WERI-Rb-1 (cell line): ENCODE results near the gene PLXNA4.

Experiments used
- DNase-seq: peaks from one replicate; pipeline ENCODE4 v3.0.0-alpha.2; 2020
- H3K27ac ChIP-seq: fragments of 250-450 bp; sonication (Bioruptor Pico); 2 replicates; pipeline ENCODE4 v1.5.1; 2020; ENCODE audit warnings: mild to moderate bottlenecking, moderate library complexity
- H3K27me3 ChIP-seq: fragments of 250-450 bp; sonication (Bioruptor Pico); 2 replicates; pipeline ENCODE4 v1.5.1; 2021; ENCODE audit warnings: mild to moderate bottlenecking, low read depth, moderate library complexity; ENCODE audit not compliant: insufficient read depth, severe bottlenecking
- H3K36me3 ChIP-seq: fragments of 250-450 bp; sonication (Bioruptor Pico); 2 replicates; pipeline ENCODE4 v1.5.1; 2020; ENCODE audit warnings: mild to moderate bottlenecking, moderate library complexity
- H3K4me3 ChIP-seq: 2 replicates; pipeline ENCODE4 v1.5.1; 2011; ENCODE audit warnings: low read depth, mild to moderate bottlenecking, control low read depth, low read length
- H3K9me3 ChIP-seq: fragments of 250-450 bp; sonication (Bioruptor Pico); 2 replicates; pipeline ENCODE4 v1.5.1; 2021; ENCODE audit warnings: mild to moderate bottlenecking, moderate library complexity; ENCODE audit not compliant: severe bottlenecking
- CTCF ChIP-seq: IDR thresholded peaks from 2 replicates; pipeline ENCODE4 v1.5.1; 2011; ENCODE audit warnings: low read depth, mild to moderate bottlenecking, control low read depth, inconsistent platforms, low read length

PLXNA4 gene

GRCh38 chr7:132263151-132263550, 313.1 kb downstream of the PLXNA4 start:
- no peak for DNase-seq
- H3K27me3 ChIP-seq: no peaks in the 10 kb centered on the region
- no peak overlapping the region for H3K27ac ChIP-seq
- H3K4me3 ChIP-seq: no peak overlapping the region
- no peaks in the 10 kb centered on the region for H3K9me3 ChIP-seq
- H3K36me3 ChIP-seq: no peaks in the 10 kb centered on the region
- TF ChIP-seq CTCF: no peak

- Histone ChIP-seq H3K4me3 (no peak overlapping the region), H3K36me3 (no peaks in the 10 kb centered on the region), H3K27ac (no peak overlapping the region), H3K9me3 (no peaks in the 10 kb centered on the region), H3K27me3 (no peaks in the 10 kb centered on the region)
- TF ChIP-seq CTCF: no peak
- DNase-seq: no peak
These were observed 314.2 kb downstream of the PLXNA4 start for GRCh38 chr7:132262160-132262470.

- H3K9me3 ChIP-seq: no peaks in the 10 kb centered on the region
- no peak overlapping the region for H3K4me3 ChIP-seq
- no peaks in the 10 kb centered on the region for H3K27me3 ChIP-seq
- no peak for DNase-seq
- H3K27ac ChIP-seq: no peak overlapping the region
- H3K36me3 ChIP-seq: no peaks in the 10 kb centered on the region
- TF ChIP-seq CTCF: no peak
These were observed 314.7 kb downstream of the PLXNA4 start for GRCh38 chr7:132261327-132262159.

GRCh38 chr7:132258231-132258630, 318.0 kb downstream of the PLXNA4 start:
- no peaks in the 10 kb centered on the region for H3K9me3 ChIP-seq
- H3K4me3 ChIP-seq: no peak overlapping the region
- DNase-seq: no peak
- TF ChIP-seq CTCF: no peak
- no peak overlapping the region for H3K27ac ChIP-seq
- H3K27me3 ChIP-seq: no peaks in the 10 kb centered on the region
- no peaks in the 10 kb centered on the region for H3K36me3 ChIP-seq

- TF ChIP-seq CTCF: no peak
- Histone ChIP-seq H3K4me3 (no peak overlapping the region), H3K36me3 (no peaks in the 10 kb centered on the region), H3K9me3 (no peaks in the 10 kb centered on the region), H3K27me3 (no peaks in the 10 kb centered on the region), H3K27ac (no peak overlapping the region)
- no peak for DNase-seq
These were observed 319.0 kb downstream of the PLXNA4 start for GRCh38 chr7:132257253-132257652.

GRCh38 chr7:132256721-132257212, 319.5 kb downstream of the PLXNA4 start:
- Histone ChIP-seq H3K36me3 (no peaks in the 10 kb centered on the region), H3K4me3 (no peak overlapping the region), H3K27me3 (no peaks in the 10 kb centered on the region), H3K9me3 (no peaks in the 10 kb centered on the region), H3K27ac (no peak overlapping the region)
- no peak for DNase-seq
- no peak for TF ChIP-seq CTCF
